Measurements from ENCODE around the gene PACS2. TPM values are rescaled to one million over a fixed set of nuclear protein-coding genes. Genes with fewer than 3 reads are reported as not detected.

The PACS2 gene
- total RNA-seq, 1 experiment from 2014 or later, result 43.4 TPM

DNA sequence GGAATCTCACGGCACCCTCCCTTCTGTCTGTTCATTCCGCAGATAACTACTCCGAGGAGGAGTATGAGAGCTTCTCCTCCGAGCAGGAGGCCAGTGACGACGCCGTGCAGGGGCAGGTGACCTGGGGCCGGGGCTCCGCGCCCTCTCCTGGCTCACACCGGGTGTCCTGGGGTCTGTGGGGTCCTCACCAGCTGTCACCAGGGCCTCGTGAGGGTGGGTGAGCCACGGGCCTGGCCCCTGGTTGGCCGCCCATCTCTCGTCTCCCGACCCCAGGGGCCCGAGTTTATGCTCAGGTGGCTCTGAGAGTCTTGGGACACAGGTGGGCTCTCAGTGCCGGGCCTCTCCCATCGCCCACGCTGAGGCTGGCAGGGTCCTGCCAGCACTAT lies 53.5 kb downstream of the PACS2 start:
- Histone ChIP-seq H3K9me3 (replicated peaks) (no peaks in the 10 kb centered on the region), H3K27ac (no peak overlapping the region), H3K4me3 (no peak overlapping the region), H3K4me1 (no peaks in the 10 kb centered on the region), H3K27me3 (no peaks in the 10 kb centered on the region), H3K36me3 (no peaks in the 10 kb centered on the region)
- DNase-seq, result no peak

DNA sequence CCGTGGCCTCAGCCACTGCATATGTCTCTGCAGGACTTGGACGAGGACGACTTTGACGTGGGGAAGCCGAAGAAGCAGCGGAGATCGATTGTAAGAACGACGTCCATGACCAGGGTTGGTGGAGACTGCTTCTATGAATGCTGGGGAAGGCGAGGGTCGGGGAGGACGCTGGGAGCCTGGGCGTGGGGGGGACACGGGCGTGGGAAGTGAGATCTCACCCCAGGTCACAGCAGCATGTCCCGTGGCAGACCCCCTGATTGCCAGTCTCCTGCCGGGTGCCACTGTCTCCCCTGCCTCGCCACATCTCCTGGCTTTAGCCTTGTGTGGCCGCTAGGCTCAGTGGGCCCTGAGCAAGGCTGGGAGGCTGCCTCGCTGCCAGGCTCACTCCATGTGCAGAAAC lies 53.9 kb downstream of the PACS2 start:
- Histone ChIP-seq H3K36me3 (no peaks in the 10 kb centered on the region), H3K4me3 (no peak overlapping the region), H3K27ac (no peak overlapping the region), H3K4me1 (no peaks in the 10 kb centered on the region), H3K9me3 (replicated peaks) (no peaks in the 10 kb centered on the region), H3K27me3 (no peaks in the 10 kb centered on the region)
- DNase-seq, result no peak

DNA sequence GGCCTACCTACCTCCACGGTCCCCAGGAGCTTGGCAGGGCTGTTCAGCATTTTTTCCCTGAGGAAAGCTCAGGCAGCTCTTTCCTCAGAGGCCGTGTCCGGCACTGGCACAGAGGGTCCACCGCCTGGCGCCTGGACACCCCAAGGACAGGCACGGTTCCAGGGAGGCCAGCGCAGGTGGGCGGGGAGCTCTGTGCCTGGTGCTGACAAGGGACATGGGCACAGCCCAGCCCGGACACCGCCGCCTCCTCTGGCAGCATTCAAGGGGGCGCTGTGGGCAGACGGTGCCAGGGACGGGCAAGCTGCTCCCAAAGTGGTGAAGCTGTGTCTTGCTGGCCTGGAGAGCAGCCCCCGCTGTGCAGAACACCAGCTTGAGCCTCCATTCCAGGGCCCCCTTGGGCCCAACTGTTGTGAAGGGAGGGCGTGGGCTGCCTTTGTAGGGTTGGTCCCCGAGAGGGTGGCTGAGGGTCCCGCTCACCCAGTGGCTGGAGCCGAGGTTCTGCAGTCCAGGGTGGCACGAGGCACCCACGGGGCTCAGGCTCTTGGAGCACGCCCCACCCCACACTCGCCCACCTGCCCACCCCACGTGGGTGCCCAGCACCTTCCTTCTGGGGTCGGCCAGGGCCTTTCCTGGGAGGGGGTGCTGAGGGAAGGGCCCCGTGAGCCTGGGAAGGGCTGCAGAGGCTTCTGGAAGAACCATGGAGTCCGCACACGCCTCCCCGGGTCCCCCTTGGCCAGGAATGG lies 54.5 kb downstream of the PACS2 start:
- DNase-seq, result no peak
- H3K27me3 ChIP-seq, result no peaks in the 10 kb centered on the region
- no peak overlapping the region for H3K4me3 ChIP-seq
- no peak overlapping the region for H3K27ac ChIP-seq
- H3K4me1 ChIP-seq, result no peaks in the 10 kb centered on the region
- no peaks in the 10 kb centered on the region for H3K36me3 ChIP-seq
- no peaks in the 10 kb centered on the region for H3K9me3 ChIP-seq (replicated peaks)

DNA sequence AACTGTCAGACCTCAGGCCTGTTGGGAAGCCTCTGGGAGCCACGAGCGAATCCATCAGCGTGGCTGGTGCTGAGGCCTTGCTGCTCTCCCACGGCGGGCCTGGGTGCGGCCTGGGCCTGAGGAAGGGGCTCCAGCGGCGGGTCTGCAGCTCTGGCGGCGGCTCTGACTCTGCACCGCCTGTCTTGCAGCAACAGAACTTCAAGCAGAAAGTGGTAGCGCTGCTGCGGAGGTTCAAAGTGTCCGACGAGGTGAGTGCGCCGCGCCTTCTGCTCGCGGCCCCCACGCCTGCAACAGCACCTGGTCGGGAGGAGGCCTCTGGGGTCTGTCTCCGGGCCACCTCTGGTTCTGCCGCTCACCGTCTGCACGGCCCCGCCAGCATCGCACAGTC lies 55.1 kb downstream of the PACS2 start:
- no peak overlapping the region for H3K27ac ChIP-seq
- DNase-seq, result no peak
- no peaks in the 10 kb centered on the region for H3K27me3 ChIP-seq
- no peaks in the 10 kb centered on the region for H3K4me1 ChIP-seq
- no peaks in the 10 kb centered on the region for H3K36me3 ChIP-seq
- H3K4me3 ChIP-seq, result no peak overlapping the region
- no peaks in the 10 kb centered on the region for H3K9me3 ChIP-seq (replicated peaks)

DNA sequence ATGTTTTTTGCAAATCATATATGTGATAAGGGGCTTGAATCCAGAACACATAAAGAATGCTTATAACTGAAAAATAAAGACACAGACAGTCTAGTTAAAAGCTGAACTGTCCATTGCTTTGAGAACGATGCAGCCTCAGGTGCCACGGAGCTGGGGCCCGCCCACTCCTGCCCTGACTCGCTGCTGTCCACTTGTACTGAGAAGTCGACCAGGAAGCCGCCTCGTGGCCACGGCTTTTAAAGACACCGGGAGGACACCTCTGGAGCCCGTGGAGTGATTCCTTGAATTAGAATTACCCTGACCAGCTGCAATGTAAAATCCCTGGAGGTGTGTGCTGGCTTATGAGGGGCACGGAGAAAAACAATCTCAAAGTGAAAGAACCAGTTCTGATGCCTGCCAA lies 59.8 kb downstream of the PACS2 start:
- H3K4me3 ChIP-seq, result no peak overlapping the region

DNA sequence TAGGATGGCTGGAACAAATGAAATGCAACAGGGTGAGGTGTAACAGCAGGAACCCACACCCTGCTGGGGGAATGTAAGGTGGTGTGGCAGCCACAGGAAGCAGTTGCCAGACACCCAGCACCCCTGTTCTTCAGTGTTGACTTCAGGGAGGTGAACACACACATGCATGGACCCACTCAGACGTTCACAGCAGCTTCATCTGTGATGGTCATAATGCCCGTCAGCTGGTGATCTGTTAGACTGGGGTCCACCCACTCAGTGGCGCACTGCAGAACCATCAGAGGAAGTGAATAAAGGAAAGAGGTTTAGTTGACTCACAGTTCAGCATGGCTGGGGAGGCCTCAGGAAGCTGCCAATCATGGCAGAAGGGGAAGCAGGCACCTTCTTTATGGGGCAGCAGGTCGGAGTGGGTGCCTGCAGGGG lies 61.1 kb downstream of the PACS2 start:
- H3K27ac ChIP-seq, result no peak overlapping the region
- no peak overlapping the region for H3K4me3 ChIP-seq
- DNase-seq, result no peak
- peaks cover 11% of the 10 kb centered on the region; the same call in 1 of the 2 replicates for H3K4me1 ChIP-seq
- H3K9me3 ChIP-seq (replicated peaks), result no peaks in the 10 kb centered on the region
- no peaks in the 10 kb centered on the region for H3K36me3 ChIP-seq
- no peaks in the 10 kb centered on the region for H3K27me3 ChIP-seq

More for the DNA sequence above, 59.8 kb downstream of the PACS2 start:
- no peak for DNase-seq
- peaks cover 8% of the 10 kb centered on the region; the same call in 1 of the 2 replicates for H3K4me1 ChIP-seq
- H3K36me3 ChIP-seq, result no peaks in the 10 kb centered on the region
- no peaks in the 10 kb centered on the region for H3K9me3 ChIP-seq (replicated peaks)
- H3K27me3 ChIP-seq, result no peaks in the 10 kb centered on the region
- H3K27ac ChIP-seq, result no peak overlapping the region

DNA sequence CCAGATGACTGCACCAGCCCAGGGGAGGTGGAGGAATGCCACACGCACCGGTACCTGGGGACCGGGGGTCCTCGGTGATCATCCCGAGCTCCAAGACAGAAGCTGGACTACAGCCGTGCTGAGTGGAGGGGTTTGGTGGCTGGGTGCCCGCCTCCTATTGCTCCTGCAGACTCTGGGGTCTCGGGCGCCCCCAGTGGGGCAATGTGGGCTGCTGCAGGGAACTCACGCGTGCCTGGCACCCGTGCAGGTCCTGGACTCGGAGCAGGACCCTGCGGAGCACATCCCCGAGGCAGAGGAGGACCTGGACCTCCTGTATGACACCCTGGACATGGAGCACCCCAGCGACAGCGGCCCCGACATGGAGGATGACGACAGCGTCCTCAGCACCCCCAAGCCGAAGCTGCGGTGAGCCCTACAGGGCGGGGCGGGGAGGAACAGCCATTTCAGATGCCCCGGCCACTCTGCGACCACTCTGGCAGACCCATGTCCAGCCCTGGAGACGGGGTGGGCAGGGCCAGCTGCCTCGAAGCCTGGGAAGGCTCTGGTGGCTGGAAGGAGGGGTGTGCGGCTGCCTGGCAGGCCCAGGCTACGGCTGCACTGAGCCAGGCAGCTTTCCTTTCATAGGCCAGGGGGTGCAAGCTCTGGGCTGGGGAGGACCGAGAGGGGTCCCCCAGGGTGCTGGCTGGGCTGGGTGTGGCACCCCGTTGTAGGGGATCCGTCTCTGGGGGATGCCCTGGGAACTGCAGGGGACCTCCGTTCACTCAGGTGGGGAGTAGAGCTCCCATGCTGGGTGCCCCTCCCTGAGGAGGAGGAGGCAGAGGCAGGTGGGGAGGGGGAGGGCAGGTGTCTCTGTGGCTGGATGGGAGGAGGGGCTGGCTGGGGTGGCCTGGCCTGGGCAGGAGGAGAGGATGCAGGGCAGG lies 62.2 kb downstream of the PACS2 start:
- Histone ChIP-seq H3K27ac (no peak overlapping the region), H3K36me3 (no peaks in the 10 kb centered on the region), H3K4me1 (peaks cover 11% of the 10 kb centered on the region; the same call in 1 of the 2 replicates), H3K4me3 (no peak overlapping the region), H3K9me3 (replicated peaks) (no peaks in the 10 kb centered on the region), H3K27me3 (no peaks in the 10 kb centered on the region)
- no peak for DNase-seq

DNA sequence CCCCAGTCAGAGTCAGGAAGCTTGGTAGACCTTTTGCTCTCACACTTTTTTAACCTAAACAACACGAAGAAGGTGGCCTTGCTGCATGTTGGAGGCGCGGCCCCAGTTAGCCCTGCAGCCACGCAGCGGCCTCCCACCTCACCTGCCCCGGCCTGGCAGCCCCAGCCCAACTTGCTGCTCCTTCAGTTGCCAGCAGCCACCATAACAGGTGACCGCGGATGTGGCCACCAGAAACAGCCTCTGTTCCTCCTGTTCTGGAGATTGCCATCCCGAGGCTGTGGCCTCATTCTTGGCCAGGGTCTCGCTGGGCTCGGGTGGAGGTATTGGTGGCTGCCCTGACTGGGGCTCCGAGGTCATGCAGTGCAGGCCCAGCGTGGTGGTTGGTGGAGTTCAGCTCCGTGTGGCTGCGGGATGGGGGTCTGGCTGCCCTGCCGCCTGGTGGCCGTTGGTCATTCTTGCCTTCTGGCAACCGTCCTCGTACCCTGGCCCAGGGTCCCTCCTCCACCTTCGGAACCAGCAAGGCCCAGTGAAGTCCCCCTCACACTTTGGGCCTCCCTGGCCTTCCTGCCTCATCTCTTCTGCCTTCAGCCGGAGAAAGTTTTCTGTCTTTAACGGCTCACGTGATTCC lies 63.1 kb downstream of the PACS2 start:
- no peaks in the 10 kb centered on the region for H3K27me3 ChIP-seq
- H3K36me3 ChIP-seq, result no peaks in the 10 kb centered on the region
- peaks cover 11% of the 10 kb centered on the region; the same call in 1 of the 2 replicates for H3K4me1 ChIP-seq
- no peak overlapping the region for H3K4me3 ChIP-seq
- H3K27ac ChIP-seq, result peak overlapping the region; percentile 74; the same call in 1 of the 2 replicates
- H3K9me3 ChIP-seq (replicated peaks), result no peaks in the 10 kb centered on the region
- no peak for DNase-seq

DNA sequence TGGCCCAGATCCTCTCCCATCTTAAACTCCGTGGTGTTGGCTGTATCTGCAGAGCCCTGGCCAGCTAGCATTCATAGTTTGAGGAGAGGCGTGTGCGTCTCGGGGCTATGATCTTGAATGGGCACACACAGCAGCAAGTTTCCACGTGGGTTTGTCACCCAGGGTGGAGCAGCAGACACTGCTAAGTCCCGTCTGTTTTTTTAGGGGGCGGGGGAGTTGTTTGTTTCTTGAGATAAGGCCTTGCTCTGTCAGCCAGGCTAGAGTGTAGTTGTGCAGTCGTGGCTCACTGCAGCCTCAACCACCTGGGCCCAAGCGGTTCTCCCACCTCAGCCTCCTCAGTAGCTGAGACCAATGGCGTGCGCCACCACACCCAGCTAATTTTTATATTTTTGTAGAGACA lies 63.7 kb downstream of the PACS2 start:
- DNase-seq, result no peak

DNA sequence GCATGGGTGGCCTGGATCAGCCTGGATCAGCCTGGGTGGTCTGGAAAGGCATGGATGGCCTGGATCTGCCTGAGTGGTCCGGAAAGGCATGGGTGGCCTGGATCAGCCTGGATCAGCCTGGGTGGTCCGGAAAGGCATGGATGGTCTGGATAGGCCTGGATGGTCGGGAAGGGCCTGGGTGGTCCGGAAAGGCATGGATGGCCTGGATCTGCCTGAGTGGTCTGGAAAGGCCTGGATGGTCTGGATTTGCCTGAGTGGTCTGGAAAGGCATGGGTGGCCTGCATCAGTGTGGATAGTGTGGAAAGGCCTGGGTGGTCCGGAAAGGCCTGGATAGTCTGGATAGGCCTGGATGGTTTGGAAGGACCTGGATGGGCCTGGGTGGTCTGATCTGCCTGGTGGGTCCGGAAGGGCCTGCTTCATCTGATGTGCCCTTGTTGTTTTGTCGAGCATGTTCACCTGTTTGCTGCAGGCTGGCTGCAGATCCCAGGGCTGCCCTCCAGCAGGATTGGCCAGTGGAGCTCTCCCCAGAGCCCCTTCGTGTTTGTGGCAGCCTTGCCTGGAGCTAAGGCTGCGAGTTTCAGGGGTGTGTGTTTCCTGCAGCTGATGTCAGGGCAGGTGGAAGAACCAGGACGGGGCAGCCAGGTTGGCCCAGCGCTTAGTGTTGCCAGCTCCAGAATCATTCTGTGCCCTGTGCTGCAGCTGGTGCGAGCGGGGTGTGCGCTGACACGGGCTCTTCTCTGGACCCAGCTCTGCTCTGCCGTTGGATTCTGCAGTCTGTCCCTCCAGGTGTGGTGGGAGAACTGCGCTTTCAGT lies 64.5 kb downstream of the PACS2 start:
- H3K27ac ChIP-seq, result peak overlapping the region; percentile 74
- H3K27me3 ChIP-seq, result no peaks in the 10 kb centered on the region
- no peaks in the 10 kb centered on the region for H3K9me3 ChIP-seq (replicated peaks)
- H3K36me3 ChIP-seq, result no peaks in the 10 kb centered on the region
- H3K4me1 ChIP-seq, result peaks cover 11% of the 10 kb centered on the region; the same call in 1 of the 2 replicates
- H3K4me3 ChIP-seq, result no peak overlapping the region
- peak; percentile 81 to 88 for DNase-seq

More for the DNA sequence above, 63.7 kb downstream of the PACS2 start:
- H3K4me3 ChIP-seq, result no peak overlapping the region
- H3K4me1 ChIP-seq, result peaks cover 11% of the 10 kb centered on the region; the same call in 1 of the 2 replicates
- no peaks in the 10 kb centered on the region for H3K9me3 ChIP-seq (replicated peaks)
- peak overlapping the region; percentile 74 for H3K27ac ChIP-seq
- no peaks in the 10 kb centered on the region for H3K36me3 ChIP-seq
- H3K27me3 ChIP-seq, result no peaks in the 10 kb centered on the region

DNA sequence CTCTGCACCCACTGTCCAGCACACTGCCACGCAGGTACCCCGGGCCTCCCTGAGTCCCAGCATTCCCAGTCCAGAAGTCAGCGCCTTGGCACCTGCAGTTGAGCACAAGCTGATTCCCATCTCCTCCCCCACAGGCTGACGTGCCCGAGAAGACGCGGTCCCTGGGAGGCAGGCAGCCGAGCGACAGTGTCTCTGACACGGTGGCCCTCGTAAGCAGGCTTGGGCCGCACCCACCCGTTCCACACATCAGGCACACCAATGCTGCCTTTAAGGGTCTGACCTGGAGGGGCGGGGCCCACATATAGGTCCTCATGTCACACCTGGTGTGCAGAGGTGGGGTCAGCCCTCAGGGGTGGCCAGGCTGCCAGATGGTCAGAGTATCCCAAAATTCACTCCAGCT lies 65.4 kb downstream of the PACS2 start:
- Histone ChIP-seq H3K9me3 (replicated peaks) (no peaks in the 10 kb centered on the region), H3K27ac (peak overlapping the region; percentile 69), H3K4me1 (peaks cover 11% of the 10 kb centered on the region; the same call in 1 of the 2 replicates), H3K36me3 (no peaks in the 10 kb centered on the region), H3K4me3 (no peak overlapping the region), H3K27me3 (no peaks in the 10 kb centered on the region)
- no peak for DNase-seq

DNA sequence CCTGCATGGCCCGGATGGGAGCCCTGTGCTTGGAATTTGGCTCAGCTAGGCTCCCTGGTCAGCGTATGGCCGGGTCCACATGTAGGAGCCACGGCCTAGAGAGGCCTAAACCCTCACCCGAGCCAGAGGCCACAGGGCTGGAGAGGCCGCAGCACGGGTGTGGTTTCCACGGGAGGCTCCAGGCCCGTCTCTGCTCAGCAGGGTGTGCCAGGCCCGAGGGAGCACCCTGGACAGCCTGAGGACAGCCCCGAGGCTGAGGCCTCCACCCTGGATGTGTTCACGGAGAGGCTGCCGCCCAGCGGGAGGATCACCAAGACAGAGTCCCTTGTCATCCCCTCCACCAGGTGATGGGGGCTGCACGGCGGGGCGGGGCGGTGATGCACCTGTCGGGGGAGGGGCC lies 66.2 kb downstream of the PACS2 start:
- H3K27ac ChIP-seq, result no peak overlapping the region
- no peak for DNase-seq
- H3K4me3 ChIP-seq, result no peak overlapping the region
- H3K27me3 ChIP-seq, result no peaks in the 10 kb centered on the region
- no peaks in the 10 kb centered on the region for H3K9me3 ChIP-seq (replicated peaks)
- no peaks in the 10 kb centered on the region for H3K36me3 ChIP-seq
- peaks cover 11% of the 10 kb centered on the region; the same call in 1 of the 2 replicates for H3K4me1 ChIP-seq

DNA sequence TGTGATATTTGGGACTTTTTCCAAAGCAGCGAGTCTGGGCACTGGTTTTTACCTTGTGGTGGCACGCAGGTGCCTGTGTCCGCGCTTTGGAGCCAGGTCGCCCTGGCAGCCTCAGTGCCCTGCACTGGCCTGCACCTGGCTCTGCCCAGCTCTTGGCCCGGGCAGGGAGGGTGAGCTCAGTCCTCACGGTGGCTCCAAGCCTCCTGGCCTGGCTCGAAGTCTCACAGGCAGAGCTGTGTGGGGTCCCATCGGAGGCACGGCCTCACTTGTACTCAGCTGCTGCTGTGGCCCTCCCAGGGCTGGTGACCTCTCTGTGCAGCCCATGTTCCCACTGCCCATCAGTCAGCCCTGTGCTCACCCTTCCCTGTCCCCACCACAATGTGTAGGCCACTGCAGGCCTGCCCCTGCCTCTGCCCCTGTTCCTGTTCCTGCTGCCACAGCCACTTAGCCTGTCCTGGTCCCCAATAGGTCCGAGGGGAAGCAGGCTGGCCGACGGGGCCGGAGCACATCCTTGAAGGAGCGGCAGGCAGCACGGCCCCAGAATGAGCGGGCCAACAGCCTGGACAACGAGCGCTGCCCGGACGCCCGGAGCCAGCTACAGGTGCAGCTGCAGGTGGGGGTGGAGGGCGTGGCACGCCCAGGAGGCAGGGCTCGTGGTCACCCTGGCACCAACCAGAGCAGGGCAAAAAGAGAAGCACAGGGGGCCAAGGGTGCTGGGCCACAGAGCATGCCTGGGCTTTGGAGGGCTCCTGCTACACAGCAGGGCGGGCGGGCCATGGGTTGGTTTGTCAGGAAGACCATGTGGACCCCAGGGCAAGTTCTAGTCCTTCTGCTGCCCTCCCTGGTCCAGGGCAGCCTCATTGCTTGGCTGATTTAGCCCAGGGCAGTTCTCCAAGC lies 67.1 kb downstream of the PACS2 start:
- DNase-seq, result no peak
- no peak overlapping the region for H3K27ac ChIP-seq
- no peaks in the 10 kb centered on the region for H3K9me3 ChIP-seq (replicated peaks)
- no peaks in the 10 kb centered on the region for H3K27me3 ChIP-seq
- peaks cover 11% of the 10 kb centered on the region; the same call in 1 of the 2 replicates for H3K4me1 ChIP-seq
- H3K36me3 ChIP-seq, result no peaks in the 10 kb centered on the region
- H3K4me3 ChIP-seq, result no peak overlapping the region

Data from SJCRH30 (cell line).